Stomach (tissue), 4 donors: ENCODE data around the gene PLPP4.

Experiments used
- CTCF ChIP-seq, 7 experiments: fragments of 450-650 bp in 4 of 7; fragments of 200-600 bp in 3 of 7; sonication (generic) in 3 of 7; IDR thresholded peaks; one replicate each; pipeline ENCODE4 v1.5.1; 2016 to 2019; ENCODE audit warnings: antibody characterized with exemption in 7 of 7, control low read depth in 2 of 7, mild to moderate bottlenecking in 1 of 7
- EP300 ChIP-seq: sonication (generic); formaldehyde crosslinking; IDR thresholded peaks from one replicate; pipeline ENCODE4 v1.6.1; 2017; ENCODE audit warnings: antibody characterized with exemption
- POLR2AphosphoS5 ChIP-seq, 3 donors: sonication (generic); formaldehyde crosslinking; IDR thresholded peaks; one replicate each; pipeline ENCODE4 v1.6.1; 2016; ENCODE audit warnings: antibody characterized with exemption in 3 of 3

DNA sequence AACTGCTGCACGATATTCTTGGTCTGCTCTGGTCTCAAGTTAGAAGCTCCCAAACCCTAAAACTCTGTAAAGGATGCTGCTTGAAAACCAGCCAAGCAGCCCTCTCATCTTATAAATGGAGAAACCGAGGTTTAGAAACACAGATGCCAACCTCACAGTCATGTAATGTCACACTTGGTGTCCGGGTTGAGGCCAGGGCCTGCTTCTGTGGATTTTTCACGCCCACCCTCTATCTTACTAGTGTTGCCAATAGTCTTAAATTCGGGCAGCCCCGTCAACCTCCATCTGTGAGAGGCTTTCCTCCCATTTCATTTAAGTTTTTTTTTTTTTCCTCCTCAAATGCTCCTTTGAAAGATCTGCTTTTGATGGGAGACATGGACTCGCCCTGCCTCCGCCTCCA, 28.9 kb downstream of the PLPP4 start:
- TF ChIP-seq CTCF (IDR thresholded peaks at IDR 0.05) (no peak), EP300 (no peak), POLR2AphosphoS5 (IDR thresholded peaks at IDR 0.05) (no peak)
